ENCODE results near the gene GPS1.
A peak's percentile ranks its signal among the peaks of the same experiment; 100 is the strongest.

GPS1 gene

GRCh38 chr17:82030470-82031302, 21.0 kb upstream of the GPS1 start:
- Histone ChIP-seq H2AFZ (ENCODE audit: low read length) (no peak overlapping the region), H3F3A (ENCODE audit: insufficient read depth, low read length) (no peaks in the 10 kb centered on the region; the same call in 1 of the 2 replicates), H3K27me3 (ENCODE audit: insufficient read depth, low read length) (no peaks in the 10 kb centered on the region), H3K9me2 (ENCODE audit: low read depth, low read length) (no peaks in the 10 kb centered on the region), H3K27ac (ENCODE audit: low read depth, low read length, poor library complexity, severe bottlenecking) (no peak overlapping the region), H3K4me2 (ENCODE audit: low read length) (peak overlapping the region; percentile 72), H3K9me3 (ENCODE audit: low read length) (no peaks in the 10 kb centered on the region), H3K4me3 (ENCODE audit: low read depth, low read length, poor library complexity, severe bottlenecking) (peak overlapping the region; percentile 73), H4K20me1 (ENCODE audit: insufficient read depth, low read length) (no peaks in the 10 kb centered on the region), H3K79me2 (ENCODE audit: insufficient read depth, low read length) (no peaks in the 10 kb centered on the region), H3K9ac (ENCODE audit: low read length) (peak overlapping the region; percentile 73), H3K4me1 (ENCODE audit: insufficient read depth, low read length, severe bottlenecking) (peaks cover 22% of the 10 kb centered on the region), H3K36me3 (ENCODE audit: insufficient read depth, low read length) (peaks cover 4% of the 10 kb centered on the region; the same call in 1 of the 2 replicates)
- TF ChIP-seq EZH2 (IDR thresholded peaks at IDR 0.05; ENCODE audit: borderline replicate concordance, low read length) = no peak
- TF ChIP-seq, protein P1, sequence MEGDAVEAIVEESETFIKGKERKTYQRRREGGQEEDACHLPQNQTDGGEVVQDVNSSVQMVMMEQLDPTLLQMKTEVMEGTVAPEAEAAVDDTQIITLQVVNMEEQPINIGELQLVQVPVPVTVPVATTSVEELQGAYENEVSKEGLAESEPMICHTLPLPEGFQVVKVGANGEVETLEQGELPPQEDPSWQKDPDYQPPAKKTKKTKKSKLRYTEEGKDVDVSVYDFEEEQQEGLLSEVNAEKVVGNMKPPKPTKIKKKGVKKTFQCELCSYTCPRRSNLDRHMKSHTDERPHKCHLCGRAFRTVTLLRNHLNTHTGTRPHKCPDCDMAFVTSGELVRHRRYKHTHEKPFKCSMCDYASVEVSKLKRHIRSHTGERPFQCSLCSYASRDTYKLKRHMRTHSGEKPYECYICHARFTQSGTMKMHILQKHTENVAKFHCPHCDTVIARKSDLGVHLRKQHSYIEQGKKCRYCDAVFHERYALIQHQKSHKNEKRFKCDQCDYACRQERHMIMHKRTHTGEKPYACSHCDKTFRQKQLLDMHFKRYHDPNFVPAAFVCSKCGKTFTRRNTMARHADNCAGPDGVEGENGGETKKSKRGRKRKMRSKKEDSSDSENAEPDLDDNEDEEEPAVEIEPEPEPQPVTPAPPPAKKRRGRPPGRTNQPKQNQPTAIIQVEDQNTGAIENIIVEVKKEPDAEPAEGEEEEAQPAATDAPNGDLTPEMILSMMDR (IDR thresholded peaks at IDR 0.05; ENCODE audit: low read length) = peak; percentile 74; the same call in 1 of the 2 replicates

DNA sequence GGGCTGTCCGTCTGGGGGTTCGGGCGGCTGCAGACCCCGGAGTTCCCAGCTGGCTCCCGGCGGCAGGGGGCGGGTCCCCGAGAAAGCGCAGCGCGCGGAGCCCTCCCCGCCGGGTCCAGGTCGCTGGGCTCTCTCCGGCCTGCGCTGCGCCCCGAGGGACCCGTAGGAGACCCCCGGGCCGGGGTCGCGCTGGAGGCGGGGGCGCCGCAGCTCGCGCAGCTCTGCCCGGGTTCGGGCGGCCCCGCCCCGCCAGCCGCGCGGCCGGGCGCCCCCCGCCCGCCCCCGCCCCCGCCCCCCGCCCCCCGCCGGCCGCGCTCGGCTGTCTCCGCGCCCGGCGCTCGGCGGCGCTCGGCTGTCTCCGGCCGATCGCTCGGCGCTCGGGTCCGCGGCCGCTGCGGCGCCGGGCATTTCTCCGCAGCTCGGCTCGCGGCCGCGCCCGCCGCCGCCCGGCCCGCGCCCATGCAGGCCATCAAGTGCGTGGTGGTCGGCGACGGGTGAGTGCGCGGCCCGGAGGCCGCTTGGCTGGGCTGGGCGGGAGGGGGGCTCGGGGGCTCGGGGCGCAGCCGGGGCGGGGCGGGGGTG, 20.3 kb upstream of the GPS1 start, which contains the start of gene RAC3:
Gene RAC3 (plus strand): TSS at position 376 of the 582 bp plus-strand sequence. CDS start 84 bp downstream, at position 460.
- H3K9me3 ChIP-seq (ENCODE audit: low read length) = no peaks in the 10 kb centered on the region
- peak within 1 kb of the TSS; percentile 72 for H3K4me2 ChIP-seq (ENCODE audit: low read length)
- peak within 1 kb of the TSS; percentile 73 for H3K4me3 ChIP-seq (ENCODE audit: low read depth, low read length, poor library complexity, severe bottlenecking)
- peaks cover 7% of the 10 kb centered on the region; the same call in 1 of the 2 replicates for H3K36me3 ChIP-seq (ENCODE audit: insufficient read depth, low read length)
- H3K27ac ChIP-seq (ENCODE audit: low read depth, low read length, poor library complexity, severe bottlenecking) = no peak within 1 kb of the TSS
- no peak for TF ChIP-seq EZH2 (IDR thresholded peaks at IDR 0.05; ENCODE audit: borderline replicate concordance, low read length)
- TF ChIP-seq, protein P1 (IDR thresholded peaks at IDR 0.05; ENCODE audit: low read length) = no peak
- H3F3A ChIP-seq (ENCODE audit: insufficient read depth, low read length) = no peaks in the 10 kb centered on the region; the same call in 1 of the 2 replicates
- H3K79me2 ChIP-seq (ENCODE audit: insufficient read depth, low read length) = no peaks in the 10 kb centered on the region
- H3K27me3 ChIP-seq (ENCODE audit: insufficient read depth, low read length) = no peaks in the 10 kb centered on the region
- H3K4me1 ChIP-seq (ENCODE audit: insufficient read depth, low read length, severe bottlenecking) = peaks cover 28% of the 10 kb centered on the region
- H4K20me1 ChIP-seq (ENCODE audit: insufficient read depth, low read length) = no peaks in the 10 kb centered on the region
- no peaks in the 10 kb centered on the region for H3K9me2 ChIP-seq (ENCODE audit: low read depth, low read length)
- H3K9ac ChIP-seq (ENCODE audit: low read length) = peak within 1 kb of the TSS; percentile 73
- no peak within 1 kb of the TSS for H2AFZ ChIP-seq (ENCODE audit: low read length)

DNA sequence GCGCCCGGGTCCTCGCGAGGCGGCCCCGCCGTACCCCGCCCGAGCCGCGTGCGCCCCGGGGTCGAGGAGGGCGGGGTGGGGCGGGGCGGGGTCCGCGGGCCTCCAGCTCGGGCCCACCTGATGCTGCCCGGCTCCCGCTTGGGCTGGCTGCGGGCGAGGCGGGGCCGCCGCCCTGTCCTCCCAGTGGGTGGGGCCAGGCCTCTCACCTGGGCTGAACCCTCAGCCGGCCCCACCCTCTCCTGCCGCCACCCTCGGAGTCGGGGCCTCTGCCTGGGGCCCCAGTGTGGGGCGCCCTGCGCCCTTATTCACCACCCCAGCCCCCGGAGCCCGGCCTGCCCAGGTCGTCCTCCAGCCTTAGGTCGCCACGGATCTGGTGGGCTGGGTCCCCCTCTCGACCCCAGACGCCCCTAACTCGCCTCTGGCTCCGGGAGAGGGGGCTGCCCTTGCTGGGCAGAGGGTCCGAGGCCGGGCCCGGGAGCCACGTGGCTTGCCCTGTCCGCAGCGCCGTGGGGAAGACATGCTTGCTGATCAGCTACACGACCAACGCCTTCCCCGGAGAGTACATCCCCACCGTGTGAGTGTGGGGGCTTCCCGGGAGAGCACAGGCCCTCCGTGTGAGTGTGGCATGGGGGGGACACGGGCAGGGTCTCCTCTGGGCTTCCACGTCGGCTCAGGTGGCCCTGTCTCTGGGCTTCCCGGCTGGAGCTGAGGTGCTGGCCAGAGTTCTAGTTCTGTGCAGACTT, 19.6 kb upstream of the GPS1 start:
- H3K9ac ChIP-seq (ENCODE audit: low read length) = peak overlapping the region; percentile 35; the same call in 1 of the 2 replicates
- H3K4me1 ChIP-seq (ENCODE audit: insufficient read depth, low read length, severe bottlenecking) = peaks cover 34% of the 10 kb centered on the region
- no peak overlapping the region for H2AFZ ChIP-seq (ENCODE audit: low read length)
- H3K36me3 ChIP-seq (ENCODE audit: insufficient read depth, low read length) = peaks cover 10% of the 10 kb centered on the region; the same call in 1 of the 2 replicates
- no peak overlapping the region for H3K27ac ChIP-seq (ENCODE audit: low read depth, low read length, poor library complexity, severe bottlenecking)
- no peaks in the 10 kb centered on the region; the same call in 1 of the 2 replicates for H3F3A ChIP-seq (ENCODE audit: insufficient read depth, low read length)
- no peaks in the 10 kb centered on the region for H3K9me3 ChIP-seq (ENCODE audit: low read length)
- no peak for TF ChIP-seq EZH2 (IDR thresholded peaks at IDR 0.05; ENCODE audit: borderline replicate concordance, low read length)
- TF ChIP-seq, protein P1 (IDR thresholded peaks at IDR 0.05; ENCODE audit: low read length) = no peak
- H3K79me2 ChIP-seq (ENCODE audit: insufficient read depth, low read length) = no peaks in the 10 kb centered on the region
- H3K4me2 ChIP-seq (ENCODE audit: low read length) = peak overlapping the region; percentile 47
- H3K27me3 ChIP-seq (ENCODE audit: insufficient read depth, low read length) = no peaks in the 10 kb centered on the region
- no peaks in the 10 kb centered on the region for H3K9me2 ChIP-seq (ENCODE audit: low read depth, low read length)
- H3K4me3 ChIP-seq (ENCODE audit: low read depth, low read length, poor library complexity, severe bottlenecking) = peak overlapping the region; percentile 50
- H4K20me1 ChIP-seq (ENCODE audit: insufficient read depth, low read length) = no peaks in the 10 kb centered on the region
